GM18517 (cell line): Measurements from ENCODE around the gene NKD1.

Experiments
- ATAC-seq: cut with Tn5 transposase; IDR thresholded peaks from one replicate; pipeline ENCODE4 v1.9.1; 2021; ENCODE audit warnings: mild to moderate bottlenecking, moderate library complexity; ENCODE audit not compliant: unreplicated experiment

Gene NKD1

DNA sequence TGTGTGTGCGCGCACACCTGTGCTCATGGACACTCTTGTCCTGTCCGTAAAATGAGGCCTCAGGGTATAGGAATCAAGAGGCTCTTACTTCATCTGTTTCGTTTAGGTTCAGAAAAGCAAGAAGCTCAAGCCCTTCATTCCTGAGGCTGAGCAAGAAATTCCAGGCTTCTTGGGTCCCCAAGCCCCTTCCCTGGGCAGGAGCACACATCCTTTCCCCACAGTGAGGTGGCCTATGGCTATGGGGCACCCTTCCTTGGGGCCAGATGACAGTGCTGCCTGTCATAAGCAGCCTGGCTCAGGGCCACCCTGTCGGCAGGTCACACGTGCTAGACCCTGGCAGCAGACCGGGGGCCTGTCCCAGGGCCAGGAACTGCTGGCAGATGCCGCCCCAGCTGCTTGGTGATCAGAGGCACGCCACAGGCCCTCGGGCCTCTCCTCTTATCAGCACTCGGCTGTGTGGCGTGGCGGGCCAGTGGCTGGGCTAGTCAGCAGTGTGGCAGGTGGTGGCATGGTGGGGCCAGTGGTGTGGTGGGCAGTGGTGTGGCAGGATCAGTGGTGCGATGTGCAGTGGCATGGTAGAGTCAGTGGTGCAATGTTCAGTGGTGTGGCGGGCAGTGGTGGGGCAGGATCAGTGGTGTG, 50.2 kb downstream of the NKD1 start:
- ATAC-seq, result no peak

DNA sequence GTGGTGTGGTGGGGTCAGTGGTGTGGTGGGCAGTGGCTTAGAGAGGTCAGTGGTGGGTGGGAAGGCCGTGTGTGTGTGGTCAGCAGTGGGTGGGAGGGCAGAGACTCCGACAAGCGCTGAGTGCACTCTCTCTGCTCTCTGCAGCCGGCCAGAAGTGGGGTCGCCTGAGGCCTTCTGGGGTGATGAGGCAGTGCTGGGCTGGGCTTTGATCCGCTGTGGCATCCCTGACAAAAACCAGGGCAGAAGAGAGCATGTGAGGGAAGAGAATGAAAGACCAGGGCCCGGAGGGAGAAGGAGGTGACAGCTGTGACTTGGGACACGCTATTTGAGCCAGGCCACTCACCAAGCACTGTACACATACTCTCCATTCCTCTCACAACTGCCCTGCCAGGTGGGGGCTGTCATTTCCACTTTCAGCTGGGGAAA, 50.8 kb downstream of the NKD1 start:
- ATAC-seq, result no peak

DNA sequence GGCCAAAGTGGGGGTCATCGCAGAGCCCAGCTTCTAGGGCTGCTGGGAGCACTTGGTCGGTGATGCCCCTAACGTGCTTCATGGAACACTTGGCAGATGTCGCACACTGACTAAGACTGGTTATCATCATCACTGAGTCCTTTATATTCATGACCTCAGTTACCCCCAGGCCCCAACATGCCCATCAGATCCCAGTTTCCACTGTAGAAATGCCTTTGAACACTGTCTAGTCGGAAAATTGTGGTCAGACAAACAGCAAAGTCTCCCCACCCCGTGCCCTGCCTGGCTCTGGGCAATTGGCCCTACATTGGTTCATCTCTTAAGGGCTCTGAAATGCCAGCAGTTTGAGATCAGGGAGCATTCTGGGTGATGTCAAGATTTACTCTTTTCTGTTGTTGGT, 51.3 kb downstream of the NKD1 start:
- no peak for ATAC-seq

DNA sequence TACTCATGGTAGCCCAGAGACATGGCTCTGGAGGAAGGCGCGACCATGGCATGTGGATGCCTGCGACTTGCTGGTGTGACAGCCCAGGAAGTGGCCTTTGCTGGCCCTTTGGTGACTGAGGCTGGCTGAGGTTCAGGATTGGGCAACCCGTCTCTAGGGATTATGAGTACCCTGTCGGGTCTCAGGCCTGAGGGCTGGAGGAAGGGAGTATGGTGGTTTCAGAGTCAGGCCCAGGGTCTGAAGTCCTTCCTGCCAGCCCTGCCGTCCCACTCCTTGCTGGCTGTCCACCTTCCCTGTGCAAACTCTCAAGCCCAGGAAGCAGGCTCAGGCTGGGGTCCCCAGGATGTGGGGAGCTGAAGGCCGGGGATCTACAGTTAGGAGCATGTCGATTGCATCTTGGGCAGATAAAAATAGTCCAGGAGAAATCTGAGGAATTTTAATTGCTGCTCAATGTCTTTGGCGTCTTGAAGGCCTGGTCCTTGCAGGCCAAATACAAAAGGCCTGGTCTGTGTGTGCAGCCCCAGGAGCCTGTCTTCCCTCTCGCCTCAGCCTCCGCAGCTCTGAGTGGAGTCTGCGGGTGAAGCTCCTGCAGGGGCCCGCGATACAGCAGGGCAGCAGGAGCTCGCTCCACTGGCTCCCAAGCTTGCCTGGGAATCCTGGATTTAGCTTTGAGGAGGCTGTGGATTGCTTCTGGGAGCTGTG, 52.5 kb downstream of the NKD1 start:
- ATAC-seq, result no peak

DNA sequence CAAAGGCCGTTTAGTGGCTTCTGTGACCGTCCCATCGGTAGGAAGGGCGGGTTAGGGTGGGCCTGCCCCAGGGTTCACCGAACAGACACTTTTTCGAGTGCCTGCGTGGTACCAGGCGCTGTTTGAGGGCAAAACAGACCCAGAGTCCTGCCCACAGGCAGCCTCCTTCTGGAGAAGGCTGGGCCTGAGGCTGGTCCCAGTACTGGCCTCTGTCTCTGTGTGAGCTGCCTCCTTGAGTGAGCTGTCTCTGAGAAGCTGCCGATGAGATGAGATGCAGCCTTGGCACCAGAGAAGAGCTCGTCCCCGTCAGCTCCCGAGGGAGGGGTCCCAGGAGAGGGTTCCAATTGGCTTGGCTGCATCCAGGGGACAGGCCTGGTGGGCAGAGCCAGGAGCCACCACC, 53.1 kb downstream of the NKD1 start:
- no peak for ATAC-seq

DNA sequence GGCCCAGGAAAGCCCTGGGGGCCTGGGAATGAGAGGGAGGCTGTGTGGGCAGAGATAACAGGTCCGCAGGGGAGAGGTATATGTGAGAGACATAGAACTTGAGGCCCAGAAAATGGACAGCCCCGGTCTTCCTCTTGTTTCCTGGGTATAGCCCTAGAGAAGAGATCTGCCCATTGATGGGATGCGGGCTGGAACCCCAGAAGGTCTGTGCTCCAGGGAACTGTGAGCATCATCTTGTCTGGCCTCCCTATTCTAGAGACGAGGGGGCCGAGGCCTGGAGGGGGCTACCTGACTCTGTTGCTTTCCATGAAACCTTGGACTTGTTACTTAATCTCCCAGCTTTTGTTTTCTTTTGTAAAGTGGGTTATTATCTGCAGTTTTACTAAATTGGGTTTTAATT, 53.9 kb downstream of the NKD1 start:
- no peak for ATAC-seq

DNA sequence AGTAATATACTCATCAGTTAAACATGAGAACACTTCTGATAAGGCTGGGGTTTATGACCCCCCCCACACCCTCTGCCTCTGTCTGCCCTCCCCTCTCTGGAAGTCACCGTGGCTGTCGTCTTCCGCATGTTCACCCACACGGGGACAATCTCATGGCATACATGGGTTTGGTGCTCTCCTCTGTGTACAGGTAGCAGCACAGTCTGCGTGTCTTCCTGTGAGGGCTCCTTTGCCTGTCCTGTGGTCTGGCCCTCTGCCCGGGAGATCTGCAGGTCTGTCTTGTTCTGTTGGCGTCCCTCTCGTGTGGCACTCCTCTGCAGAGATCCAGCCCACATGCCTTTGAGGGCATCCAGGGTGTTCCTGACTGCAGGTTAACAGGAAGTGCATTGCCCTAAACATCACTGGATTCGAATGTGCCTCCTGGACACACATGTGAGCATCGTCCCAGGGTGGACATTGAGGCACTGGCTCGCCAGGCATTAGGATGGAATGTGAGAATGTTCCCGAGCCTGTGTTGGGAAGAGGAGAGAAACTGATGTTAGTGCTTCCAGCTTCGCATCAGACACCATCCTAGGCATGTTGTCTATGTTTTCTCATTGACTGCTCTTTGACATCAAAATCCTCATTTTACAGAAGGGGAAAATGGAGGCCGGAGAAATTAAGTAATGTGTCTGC, 54.5 kb downstream of the NKD1 start:
- ATAC-seq, result no peak

DNA sequence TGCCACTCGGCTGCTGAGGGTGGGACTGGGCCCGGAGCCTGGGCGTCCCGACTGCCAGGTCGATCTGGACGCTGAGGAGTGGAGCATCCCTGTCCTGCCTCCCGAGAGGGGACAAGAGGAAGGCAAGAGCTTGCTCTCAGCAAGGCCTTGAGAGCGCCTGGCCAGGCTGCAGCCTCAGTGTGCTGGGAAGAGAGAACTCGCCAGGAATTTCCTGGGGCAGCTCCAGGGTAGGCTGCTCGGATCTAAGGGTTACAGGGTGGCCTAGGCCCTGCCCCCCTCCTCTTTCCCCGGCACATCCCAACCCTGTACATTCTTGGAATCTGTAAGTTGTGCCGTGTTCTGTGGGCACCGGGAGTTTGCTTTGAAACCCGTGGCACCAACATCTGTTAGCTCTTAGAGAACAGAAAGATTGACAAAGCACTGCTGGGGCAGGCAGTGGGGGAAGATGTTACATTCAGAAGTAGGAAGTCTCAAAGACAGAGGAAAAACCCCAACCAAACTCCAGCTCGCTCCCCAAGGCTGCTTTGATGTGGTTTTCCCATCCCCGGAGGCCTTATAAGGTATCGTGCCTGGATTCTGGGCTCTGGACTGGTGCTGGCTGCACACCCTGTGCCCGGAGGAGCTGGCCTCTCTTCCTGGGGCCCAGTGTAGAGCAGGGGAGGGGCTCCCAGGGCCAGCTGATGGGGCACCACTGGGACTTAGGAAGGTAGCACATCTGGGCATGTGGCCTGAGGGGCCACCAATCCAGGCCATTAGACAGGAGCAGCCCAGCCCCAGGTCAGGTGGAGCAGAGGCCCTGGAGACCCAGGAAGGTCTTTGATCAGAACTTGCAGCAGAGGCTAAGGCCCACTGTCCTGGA, 55.2 kb downstream of the NKD1 start:
- ATAC-seq, result no peak

DNA sequence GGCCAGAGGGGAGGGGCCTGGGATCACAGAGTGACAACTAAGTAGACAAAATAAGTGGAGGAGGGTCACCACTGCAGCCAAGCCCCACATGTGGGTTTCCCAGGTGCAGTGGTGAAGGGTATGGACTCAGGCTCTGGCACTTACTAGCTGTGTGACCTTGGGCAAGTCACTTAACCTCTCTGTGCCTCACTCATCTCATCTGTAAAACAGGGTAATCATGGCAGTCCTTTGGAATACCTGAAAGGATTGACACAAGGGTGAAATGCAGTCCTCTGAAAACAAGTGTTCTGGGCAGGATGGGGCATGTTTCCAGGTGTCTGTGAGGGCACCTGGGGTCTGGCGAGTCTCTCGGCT, 55.8 kb downstream of the NKD1 start:
- no peak for ATAC-seq

DNA sequence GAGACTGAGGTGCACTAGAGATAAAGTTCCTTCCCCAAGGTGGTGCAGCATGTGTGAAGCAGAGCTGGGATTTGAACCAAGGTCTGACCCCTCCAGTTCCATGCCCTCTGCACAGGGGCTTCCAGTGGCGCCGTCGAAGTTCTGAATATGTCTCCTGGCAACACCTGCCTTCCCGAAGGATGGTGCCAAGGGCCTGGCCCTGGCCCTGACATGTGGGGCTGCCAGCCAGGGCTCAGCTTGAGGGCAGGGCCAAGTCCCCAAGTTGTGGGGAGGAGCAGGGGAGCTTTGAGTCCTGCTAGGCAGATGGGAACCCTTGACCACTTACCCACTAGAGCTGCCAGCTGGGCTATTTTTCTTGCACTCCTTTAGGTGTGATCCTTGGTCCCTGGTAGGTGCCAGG, 56.4 kb downstream of the NKD1 start:
- no peak for ATAC-seq

DNA sequence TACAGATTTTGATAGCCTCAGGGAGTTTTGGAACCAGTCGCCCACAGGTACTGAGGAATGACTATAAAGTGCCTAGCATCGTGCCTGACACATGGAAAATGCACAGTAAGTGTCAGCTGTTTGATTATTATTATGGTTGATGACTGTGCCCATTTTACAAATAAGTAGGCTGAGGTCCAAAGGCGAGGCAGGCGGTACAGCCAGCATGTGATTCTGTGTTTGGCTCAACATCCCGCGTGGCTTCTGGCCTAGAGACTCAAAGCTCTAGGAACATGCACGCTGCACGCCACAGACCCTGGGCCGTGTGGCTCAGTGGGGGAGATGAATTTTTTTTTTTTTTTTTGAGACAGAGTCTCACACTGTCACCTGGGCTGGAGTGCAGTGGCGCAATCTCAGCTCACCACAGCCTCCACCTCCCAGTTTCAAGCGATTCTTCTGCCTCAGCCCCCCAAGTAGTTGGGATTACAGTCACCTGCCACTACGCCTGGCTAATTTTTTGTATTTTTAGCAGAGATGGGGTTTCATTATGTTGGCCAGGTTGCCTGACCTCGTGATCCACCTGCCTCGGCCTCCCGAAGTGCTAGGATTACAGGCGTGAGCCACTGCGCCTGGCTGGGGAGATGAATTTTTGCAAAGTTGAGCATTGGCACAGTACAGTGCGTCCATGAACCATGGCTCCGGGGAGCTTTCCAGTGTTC, 57.7 kb downstream of the NKD1 start:
- ATAC-seq, result no peak

DNA sequence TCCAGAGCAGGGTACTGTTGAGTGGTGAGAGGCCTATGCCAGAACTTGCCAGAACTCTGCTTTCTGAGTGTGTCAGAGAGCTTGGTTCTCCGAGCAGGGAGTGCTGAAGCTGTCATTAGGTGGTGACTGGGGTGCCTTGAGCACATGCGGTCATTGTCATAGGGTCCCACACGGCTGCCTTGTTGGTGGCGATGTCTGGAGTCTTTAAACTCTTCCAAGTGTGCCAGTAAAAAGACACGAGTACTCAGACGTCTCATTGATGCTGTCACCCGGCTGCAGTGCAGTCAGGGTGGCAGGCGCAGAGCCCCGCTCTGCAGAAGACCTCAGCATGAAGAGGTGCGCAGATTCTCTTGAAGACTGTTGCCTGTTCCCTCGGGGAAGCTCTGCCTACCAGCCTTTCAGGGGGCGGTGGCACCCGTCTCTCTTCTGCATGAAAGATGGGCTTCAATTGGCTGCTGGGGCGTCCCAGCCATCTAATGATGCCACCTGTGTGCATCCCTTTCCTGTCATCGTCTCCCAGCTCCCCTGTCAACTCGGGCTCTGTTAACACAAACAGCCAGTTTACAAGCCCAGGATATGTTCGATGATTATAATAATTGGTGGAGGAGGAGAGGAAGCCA, 58.3 kb downstream of the NKD1 start:
- no peak for ATAC-seq

DNA sequence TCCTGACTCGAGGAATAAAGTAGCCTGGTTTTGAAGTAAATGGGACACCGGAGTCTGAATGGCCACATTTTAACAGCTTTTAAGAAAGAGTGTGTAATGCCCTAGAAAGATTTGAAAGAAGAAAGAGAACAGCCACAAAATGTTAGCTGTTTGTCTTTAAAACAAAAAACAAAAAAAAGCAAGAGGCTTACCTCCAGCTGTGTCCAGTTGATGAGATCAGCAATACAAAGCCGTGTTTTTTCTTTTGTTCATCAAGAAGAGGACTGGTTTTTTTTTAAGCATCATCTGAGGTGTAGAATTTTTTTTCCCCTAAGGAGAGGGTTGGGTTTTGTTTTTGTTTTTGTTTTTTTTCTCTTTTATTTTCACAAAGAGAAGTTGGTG, 58.8 kb downstream of the NKD1 start:
- ATAC-seq, result no peak

DNA sequence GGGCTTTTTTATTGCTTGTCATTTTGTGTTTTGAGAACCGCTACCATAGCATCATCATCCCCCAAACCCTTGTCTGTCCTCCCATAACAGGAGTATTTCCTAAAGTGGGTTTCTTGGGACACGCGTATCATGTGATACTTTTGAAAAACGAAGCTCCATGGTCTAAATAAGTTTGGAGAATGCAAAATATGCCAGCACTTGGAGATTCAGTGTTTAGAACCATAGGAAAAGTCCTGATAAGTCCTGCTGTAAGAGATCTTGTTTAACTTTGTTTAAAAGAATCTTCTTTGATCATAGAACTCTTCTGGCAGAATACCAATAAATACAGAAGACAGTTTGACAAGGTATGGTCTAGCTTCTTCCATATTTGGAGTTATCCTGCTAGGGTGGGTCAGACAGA, 59.3 kb downstream of the NKD1 start:
- no peak for ATAC-seq

DNA sequence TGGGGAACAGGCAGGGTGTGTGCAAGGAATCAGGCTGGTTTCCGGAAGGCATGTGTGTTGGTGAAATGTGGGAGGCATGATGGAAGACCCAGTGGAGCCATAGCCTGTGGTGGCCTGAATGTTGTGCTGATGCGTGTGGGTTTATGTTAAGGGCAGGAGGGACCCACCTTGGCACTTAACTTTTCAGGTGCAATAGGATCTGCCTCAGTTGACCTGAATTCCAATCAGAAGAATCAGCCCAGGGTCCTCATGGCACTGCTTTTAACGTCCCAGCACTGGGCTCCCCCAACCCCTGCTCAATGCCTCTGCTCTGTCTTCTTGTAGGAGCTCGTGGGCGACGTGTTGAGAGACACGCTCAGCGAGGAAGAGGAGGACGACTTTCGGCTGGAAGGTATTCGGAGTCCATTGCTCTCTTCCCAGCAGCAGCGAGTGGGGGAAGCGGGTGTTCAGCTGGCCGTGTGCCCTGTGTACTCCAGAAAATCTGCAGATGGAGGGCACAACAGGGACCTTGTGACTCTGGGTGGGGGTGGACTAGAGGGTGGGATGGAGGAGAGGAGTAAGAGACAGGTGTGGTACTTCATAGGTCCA, 59.9 kb downstream of the NKD1 start:
- no peak for ATAC-seq

DNA sequence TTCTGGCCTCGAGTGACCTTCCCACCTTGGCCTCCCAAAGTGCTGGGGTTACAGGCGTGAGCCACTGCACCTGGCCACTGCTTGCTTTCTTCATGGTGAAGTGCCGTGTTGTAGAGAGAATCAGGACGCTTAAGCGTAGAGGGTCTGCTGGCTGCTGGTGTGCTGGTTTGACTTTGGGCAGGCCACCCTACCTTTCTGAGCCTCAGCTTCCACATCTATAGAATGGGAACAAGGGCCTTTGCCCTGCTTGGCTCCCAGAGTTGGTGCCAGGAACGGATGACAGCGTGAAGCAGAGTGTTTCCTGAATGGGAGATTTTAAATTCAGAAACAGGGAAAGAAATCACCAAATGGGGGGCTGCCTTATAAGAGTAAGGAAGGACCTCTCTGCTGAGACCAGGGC, 60.9 kb downstream of the NKD1 start:
- ATAC-seq, result no peak

DNA sequence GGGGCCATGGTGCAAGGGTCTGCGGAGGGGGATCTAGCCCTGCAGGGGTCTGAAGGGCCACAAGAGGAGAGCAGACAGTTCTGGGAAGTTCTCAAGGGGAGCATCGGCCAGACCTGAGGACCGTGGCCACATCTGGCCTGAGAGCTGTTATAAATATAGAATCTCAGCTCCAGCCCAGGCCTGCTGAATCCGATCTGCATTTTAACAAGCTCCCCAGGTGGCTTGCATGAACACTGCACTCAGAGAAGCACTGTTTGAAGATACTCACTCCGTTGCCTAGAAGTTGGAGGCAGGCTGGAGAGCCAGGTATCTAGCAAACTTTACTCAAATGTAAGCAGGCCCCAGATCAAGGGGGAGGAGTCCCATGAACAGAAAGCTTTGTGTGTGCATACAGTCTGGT, 61.3 kb downstream of the NKD1 start:
- ATAC-seq, result no peak

DNA sequence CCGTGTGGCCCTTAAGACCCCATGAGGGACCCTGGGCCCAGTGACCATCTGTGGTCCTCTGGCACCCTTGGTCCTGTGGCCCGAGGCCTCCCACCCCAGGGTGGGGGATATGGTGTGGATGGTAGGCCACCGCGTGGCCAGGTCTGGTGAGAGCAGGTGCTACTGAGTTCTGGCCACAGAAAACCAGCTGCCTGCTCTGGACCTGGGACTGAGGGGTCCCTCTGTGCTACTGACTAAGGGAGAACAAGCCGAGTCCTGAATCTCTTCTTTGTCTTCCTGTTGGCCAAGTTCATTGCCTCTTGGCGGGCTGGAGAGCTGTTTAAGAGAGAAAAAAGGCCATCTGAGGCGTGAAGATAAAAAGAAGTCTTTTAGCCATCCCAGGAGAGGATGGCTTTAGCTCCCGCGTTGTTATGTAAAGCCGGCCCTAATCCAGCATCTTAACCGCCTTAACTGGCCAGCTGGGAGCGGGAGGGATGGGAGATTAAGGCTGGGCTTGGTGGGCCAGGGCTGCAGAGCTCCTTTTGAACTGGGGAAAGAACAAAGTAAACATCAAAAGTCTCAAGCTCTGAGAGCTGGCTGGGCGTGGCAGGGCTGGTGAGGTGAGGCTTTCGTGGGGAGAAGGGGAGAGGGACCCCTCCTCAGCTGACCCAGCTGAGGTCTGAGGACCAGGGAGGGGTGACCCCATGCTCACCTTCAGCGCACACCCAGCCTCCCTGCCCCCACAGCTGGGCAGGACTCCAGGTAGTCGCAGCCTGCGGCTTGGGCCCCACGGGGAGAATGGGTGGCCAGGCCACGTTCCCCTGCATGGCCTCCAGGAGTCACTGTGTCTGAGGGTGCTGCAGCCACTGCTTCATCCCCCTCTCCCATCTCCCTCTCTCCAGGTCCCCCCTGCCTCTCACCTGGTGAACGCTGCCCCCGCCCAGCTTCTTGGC, 62.4 kb downstream of the NKD1 start:
- ATAC-seq, result no peak

DNA sequence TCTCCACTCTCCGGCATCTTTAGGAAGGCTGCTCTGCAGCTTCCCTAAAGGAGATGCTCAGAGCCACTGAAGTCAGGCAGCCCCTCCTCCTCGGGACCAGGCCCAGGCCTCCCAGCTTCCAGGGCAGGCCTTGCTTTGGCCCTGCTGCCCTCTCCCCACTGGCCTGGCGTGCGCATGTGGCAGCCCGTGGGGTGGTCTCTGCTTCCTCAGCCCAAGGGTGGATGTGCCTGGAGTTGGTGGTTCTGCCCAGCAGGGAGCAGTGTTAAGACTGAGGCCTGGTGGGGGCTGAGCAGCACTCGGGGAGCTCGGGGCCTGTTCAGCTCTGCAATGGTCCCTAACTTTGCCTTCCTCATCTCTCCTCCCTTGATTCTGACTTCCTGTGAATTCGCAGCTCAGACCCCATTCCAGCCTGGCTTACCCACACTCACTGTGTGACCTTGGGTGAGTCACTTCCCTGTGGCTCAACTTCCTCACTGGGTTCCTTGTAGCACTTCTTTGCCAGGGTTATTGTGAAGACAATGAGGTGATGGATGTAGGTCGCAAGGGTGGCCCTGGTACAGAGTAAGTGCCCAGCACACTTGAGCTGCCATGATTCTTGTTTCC, 63.2 kb downstream of the NKD1 start:
- ATAC-seq, result no peak
